GM18505 (cell line): Measurements from ENCODE around the gene C1orf141.

Experiments used
- ATAC-seq: cut with Tn5 transposase; IDR thresholded peaks from one replicate; pipeline ENCODE4 v1.9.1; 2021; ENCODE audit not compliant: unreplicated experiment
- POLR2A ChIP-seq: IDR thresholded peaks from 4 replicates; pipeline ENCODE4 v1.6.1; 2011; ENCODE audit warnings: borderline replicate concordance; ENCODE audit not compliant: insufficient read depth, insufficient read length; ENCODE audit errors: extremely low read depth

The C1orf141 gene

GRCh38 chr1:67052741-67053534 lies 81.8 kb downstream of the C1orf141 start:
- ATAC-seq = peak; percentile 4
- no peak for TF ChIP-seq POLR2A

GRCh38 chr1:67051196-67051595 lies 83.6 kb downstream of the C1orf141 start:
- TF ChIP-seq POLR2A = no peak

GRCh38 chr1:67044631-67045270 lies 90.0 kb downstream of the C1orf141 start:
- no peak for ATAC-seq
- TF ChIP-seq POLR2A = no peak

More at GRCh38 chr1:67051196-67051595, 83.6 kb downstream of the C1orf141 start:
- ATAC-seq = no peak

GRCh38 chr1:67043366-67043765 lies 91.4 kb downstream of the C1orf141 start:
- no peak for ATAC-seq
- no peak for TF ChIP-seq POLR2A
